Measurements from ENCODE around the gene NPY. TPM values are rescaled to one million over a fixed set of nuclear protein-coding genes. Genes with fewer than 3 reads are reported as not detected.

Gene NPY
- total and polyA plus RNA-seq, 3 donors from 2014 or later, result 1.6 TPM; not detected in 2

DNA sequence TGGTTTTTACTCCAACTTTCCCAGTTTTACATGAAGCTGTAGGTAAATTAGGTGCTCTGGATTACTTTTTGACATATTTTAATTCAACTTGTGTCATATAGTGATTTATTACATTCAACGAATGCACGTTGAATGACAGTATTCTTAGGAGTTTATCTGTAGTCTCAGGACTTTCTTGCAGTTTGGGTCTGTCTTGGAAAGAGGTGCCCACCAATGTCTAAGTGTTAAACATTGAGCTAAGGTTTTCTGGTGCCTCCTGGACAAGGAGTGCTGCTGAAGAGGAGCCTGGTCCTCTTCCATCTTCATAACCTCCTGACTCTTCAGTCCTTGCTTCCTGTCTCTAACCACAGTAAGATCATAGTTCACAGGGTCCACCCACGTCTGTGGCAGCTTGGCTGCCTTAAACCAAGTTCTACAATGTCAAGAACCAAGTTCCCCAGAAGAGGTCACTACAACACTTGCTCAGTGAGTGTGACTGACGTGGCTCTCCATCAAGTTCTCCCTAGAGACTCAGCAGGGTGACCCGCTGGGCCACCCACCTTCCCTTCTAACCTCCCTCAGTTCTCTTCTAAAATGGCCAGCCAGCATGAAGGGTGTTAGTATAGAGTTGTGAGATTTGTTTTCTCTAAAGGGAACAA is 6.1 kb downstream of the NPY start:
- no peak for TF ChIP-seq POLR2A (IDR thresholded peaks at IDR 0.05)
- TF ChIP-seq, protein P1, sequence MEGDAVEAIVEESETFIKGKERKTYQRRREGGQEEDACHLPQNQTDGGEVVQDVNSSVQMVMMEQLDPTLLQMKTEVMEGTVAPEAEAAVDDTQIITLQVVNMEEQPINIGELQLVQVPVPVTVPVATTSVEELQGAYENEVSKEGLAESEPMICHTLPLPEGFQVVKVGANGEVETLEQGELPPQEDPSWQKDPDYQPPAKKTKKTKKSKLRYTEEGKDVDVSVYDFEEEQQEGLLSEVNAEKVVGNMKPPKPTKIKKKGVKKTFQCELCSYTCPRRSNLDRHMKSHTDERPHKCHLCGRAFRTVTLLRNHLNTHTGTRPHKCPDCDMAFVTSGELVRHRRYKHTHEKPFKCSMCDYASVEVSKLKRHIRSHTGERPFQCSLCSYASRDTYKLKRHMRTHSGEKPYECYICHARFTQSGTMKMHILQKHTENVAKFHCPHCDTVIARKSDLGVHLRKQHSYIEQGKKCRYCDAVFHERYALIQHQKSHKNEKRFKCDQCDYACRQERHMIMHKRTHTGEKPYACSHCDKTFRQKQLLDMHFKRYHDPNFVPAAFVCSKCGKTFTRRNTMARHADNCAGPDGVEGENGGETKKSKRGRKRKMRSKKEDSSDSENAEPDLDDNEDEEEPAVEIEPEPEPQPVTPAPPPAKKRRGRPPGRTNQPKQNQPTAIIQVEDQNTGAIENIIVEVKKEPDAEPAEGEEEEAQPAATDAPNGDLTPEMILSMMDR (IDR thresholded peaks at IDR 0.05), result peak in 2 of 3 experiments; percentile 4 to 20
- no peaks in the 10 kb centered on the region for H3K27me3 ChIP-seq
- peak; percentile 37 for DNase-seq
- intact Hi-C loops (cut with DNase I; ENCODE audit: low total_unique reads), result no loop called here
- no peak overlapping the region for H3K4me3 ChIP-seq
- H3K36me3 ChIP-seq (ENCODE audit: low read depth, missing control alignments), result no peaks in the 10 kb centered on the region
- no peaks in the 10 kb centered on the region for H3K4me1 ChIP-seq
- H3K27ac ChIP-seq, result no peak overlapping the region
- no peaks in the 10 kb centered on the region for H3K9me3 ChIP-seq
- 48 to 49% methylated on average over 5 of the region's 5 CpGs for WGBS, 2 donors

DNA sequence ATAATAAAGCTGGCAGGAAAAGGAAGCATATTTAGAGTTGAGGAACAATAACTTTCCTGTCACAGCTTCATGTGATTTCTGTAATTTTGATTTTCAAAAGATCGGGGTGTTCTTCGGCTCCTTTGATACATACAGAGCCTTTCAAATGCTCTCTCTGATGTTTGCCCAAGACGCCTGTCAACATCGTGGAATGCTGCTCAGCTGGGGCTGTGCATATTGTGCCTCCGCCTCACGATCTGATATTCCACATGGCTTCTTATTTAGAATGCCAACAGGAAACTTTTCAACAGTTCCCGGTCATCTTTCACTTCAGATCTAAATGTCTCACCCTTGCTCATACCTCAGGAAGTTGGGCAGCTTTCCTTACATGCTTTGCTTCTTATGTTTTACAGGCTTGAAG is 7.3 kb downstream of the NPY start:
- no peak for TF ChIP-seq POLR2A (IDR thresholded peaks at IDR 0.05)
- TF ChIP-seq, protein P1 (IDR thresholded peaks at IDR 0.05), result no peak
- WGBS, 2 donors, result 55 to 66% methylated on average over 7 of the region's 7 CpGs
- no peak for DNase-seq
- H3K27ac ChIP-seq, result no peak overlapping the region
- H3K4me3 ChIP-seq, result no peak overlapping the region
- H3K9me3 ChIP-seq, result no peaks in the 10 kb centered on the region
- intact Hi-C loops (cut with DNase I; ENCODE audit: low total_unique reads), result no loop called here
- no peaks in the 10 kb centered on the region for H3K27me3 ChIP-seq
- no peaks in the 10 kb centered on the region for H3K36me3 ChIP-seq (ENCODE audit: low read depth, missing control alignments)
- no peaks in the 10 kb centered on the region for H3K4me1 ChIP-seq

DNA sequence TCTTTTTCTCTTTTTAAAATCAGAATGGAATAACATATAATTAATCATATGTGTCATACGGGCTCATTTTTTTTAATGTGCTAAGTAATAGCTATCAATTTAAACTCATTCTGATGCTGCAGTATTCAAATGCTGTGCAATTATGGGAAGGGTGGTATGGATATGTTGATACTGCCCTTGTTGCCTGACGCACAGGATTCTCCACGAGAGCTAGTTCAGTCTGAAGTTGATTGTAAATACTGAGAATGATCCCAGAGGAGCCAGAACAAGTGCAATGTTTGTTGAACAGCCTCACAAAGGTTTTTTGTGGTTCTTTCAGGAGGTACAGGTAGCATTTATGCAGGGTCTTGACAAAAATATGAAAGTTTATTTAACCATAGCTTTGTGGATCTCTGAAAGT is 13.4 kb downstream of the NPY start:
- 61 to 66% methylated on average over 3 of the region's 3 CpGs for WGBS, 2 donors
- TF ChIP-seq POLR2A (IDR thresholded peaks at IDR 0.05), result no peak
- TF ChIP-seq, protein P1 (IDR thresholded peaks at IDR 0.05), result no peak
- no peak overlapping the region for H3K4me3 ChIP-seq
- intact Hi-C loops (cut with DNase I; ENCODE audit: low total_unique reads), result no loop called here
- H3K4me1 ChIP-seq, result no peaks in the 10 kb centered on the region
- H3K9me3 ChIP-seq, result no peaks in the 10 kb centered on the region
- DNase-seq, result no peak
- no peaks in the 10 kb centered on the region for H3K36me3 ChIP-seq (ENCODE audit: low read depth, missing control alignments)
- H3K27me3 ChIP-seq, result no peaks in the 10 kb centered on the region
- H3K27ac ChIP-seq, result no peak overlapping the region

DNA sequence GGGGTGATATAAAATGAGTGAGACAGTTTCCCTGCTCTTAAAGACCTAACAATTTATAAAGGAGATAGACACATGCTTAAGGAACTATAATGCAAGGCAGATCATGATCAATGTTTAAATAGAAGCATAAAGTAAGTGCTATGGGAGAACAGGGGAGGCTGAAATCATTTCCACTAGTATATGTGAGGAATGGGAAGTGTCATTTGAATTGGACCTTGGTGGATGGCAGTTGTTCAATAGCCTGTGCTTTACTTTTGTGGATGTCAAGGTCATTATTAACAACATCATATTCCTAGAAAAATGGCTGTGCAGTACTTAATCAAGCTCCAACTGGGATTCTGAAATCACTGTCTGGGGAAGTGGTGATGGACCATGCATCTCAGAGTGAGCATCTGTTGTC is 14.7 kb downstream of the NPY start:
- no peak for DNase-seq
- Histone ChIP-seq H3K9me3 (no peaks in the 10 kb centered on the region), H3K36me3 (ENCODE audit: low read depth, missing control alignments) (no peaks in the 10 kb centered on the region), H3K27ac (no peak overlapping the region), H3K4me1 (no peaks in the 10 kb centered on the region), H3K4me3 (no peak overlapping the region), H3K27me3 (no peaks in the 10 kb centered on the region)
- intact Hi-C loops (cut with DNase I; ENCODE audit: low total_unique reads), result no loop called here
- TF ChIP-seq POLR2A (IDR thresholded peaks at IDR 0.05), result no peak
- TF ChIP-seq, protein P1 (IDR thresholded peaks at IDR 0.05), result no peak

DNA sequence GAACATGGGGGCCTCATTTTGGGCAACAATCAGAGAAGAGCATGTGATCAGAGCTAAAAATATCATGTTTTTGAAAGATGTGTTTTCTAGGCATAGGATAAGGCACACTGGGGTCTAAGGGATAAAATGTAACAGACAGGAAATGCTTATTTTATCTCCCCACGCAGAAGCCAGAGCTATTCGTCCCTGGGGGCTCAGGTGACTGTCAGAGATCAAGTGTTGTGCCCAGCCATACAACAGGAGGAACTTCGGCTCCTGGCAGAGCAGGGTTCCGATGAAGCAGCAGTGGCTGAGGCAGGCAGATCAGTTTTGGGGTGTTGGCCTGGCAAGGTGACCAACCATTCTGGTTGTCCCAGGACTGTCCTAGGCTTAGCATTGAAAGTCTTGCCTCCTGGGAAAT is 15.2 kb downstream of the NPY start:
- Histone ChIP-seq H3K27ac (no peak overlapping the region), H3K9me3 (no peaks in the 10 kb centered on the region), H3K4me3 (no peak overlapping the region), H3K4me1 (no peaks in the 10 kb centered on the region), H3K27me3 (no peaks in the 10 kb centered on the region), H3K36me3 (ENCODE audit: low read depth, missing control alignments) (no peaks in the 10 kb centered on the region)
- 52 to 54% methylated on average over 4 of the region's 4 CpGs for WGBS, 2 donors
- intact Hi-C loops (cut with DNase I; ENCODE audit: low total_unique reads), result no loop called here
- no peak for DNase-seq
- TF ChIP-seq, protein P1 (IDR thresholded peaks at IDR 0.05), result no peak
- no peak for TF ChIP-seq POLR2A (IDR thresholded peaks at IDR 0.05)
